ENCODE results near the gene KLC1.

DNA sequence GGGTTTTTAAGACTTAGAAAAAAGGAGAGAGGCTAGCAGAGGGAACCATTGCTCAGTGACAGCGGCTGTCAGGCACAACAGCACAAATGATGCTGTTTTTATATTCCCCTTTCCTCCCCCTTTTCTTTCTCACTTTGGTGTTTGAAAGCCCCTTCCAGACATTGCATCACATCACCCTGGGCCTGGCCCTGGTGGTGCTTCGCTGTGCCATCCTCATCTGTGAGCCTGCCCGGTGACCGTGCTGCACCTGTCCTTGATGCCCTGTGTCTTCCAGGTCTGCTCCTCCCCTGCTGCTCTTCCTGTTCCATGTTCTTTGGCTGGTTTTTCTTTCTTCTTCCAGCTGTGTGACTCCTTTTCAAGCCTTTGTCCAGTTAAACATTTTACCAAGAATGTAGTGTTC is 24.8 kb downstream of the KLC1 start:
- TF ChIP-seq, protein P1, sequence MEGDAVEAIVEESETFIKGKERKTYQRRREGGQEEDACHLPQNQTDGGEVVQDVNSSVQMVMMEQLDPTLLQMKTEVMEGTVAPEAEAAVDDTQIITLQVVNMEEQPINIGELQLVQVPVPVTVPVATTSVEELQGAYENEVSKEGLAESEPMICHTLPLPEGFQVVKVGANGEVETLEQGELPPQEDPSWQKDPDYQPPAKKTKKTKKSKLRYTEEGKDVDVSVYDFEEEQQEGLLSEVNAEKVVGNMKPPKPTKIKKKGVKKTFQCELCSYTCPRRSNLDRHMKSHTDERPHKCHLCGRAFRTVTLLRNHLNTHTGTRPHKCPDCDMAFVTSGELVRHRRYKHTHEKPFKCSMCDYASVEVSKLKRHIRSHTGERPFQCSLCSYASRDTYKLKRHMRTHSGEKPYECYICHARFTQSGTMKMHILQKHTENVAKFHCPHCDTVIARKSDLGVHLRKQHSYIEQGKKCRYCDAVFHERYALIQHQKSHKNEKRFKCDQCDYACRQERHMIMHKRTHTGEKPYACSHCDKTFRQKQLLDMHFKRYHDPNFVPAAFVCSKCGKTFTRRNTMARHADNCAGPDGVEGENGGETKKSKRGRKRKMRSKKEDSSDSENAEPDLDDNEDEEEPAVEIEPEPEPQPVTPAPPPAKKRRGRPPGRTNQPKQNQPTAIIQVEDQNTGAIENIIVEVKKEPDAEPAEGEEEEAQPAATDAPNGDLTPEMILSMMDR (IDR thresholded peaks at IDR 0.05) = no peak
- TF ChIP-seq POLR2AphosphoS5 (IDR thresholded peaks at IDR 0.05) = no peak
